ENCODE data around the gene BABAM2.

The BABAM2 gene

GRCh38 chr2:27911458-27912210 is 21.1 kb downstream of the BABAM2 start:
- no peak for DNase-seq (ENCODE audit: low read depth)

GRCh38 chr2:27912512-27912911 is 22.0 kb downstream of the BABAM2 start:
- no peak for DNase-seq (ENCODE audit: low read depth)

- DNase-seq (ENCODE audit: low read depth), result no peak
These were observed 23.7 kb downstream of the BABAM2 start for GRCh38 chr2:27914041-27914804.

- DNase-seq (ENCODE audit: low read depth), result no peak
These were observed 24.3 kb downstream of the BABAM2 start for GRCh38 chr2:27914805-27915175.

- no peak for DNase-seq (ENCODE audit: low read depth)
These were observed 24.7 kb downstream of the BABAM2 start for GRCh38 chr2:27915191-27915590.

- DNase-seq (ENCODE audit: low read depth), result no peak
These were observed 25.3 kb downstream of the BABAM2 start for GRCh38 chr2:27915874-27916273.

- DNase-seq (ENCODE audit: low read depth), result no peak
These were observed 25.9 kb downstream of the BABAM2 start for GRCh38 chr2:27916293-27916995.

- no peak for DNase-seq (ENCODE audit: low read depth)
These were observed 29.8 kb downstream of the BABAM2 start for GRCh38 chr2:27920148-27920885.

GRCh38 chr2:27921424-27921823 is 30.9 kb downstream of the BABAM2 start:
- DNase-seq (ENCODE audit: low read depth), result no peak

- no peak for DNase-seq (ENCODE audit: low read depth)
These were observed 31.5 kb downstream of the BABAM2 start for GRCh38 chr2:27921880-27922547.

- DNase-seq (ENCODE audit: low read depth), result no peak
These were observed 32.3 kb downstream of the BABAM2 start for GRCh38 chr2:27922842-27923241.

GRCh38 chr2:27925766-27926472 is 35.4 kb downstream of the BABAM2 start:
- DNase-seq (ENCODE audit: low read depth), result no peak

GRCh38 chr2:27929916-27930486 is 39.5 kb downstream of the BABAM2 start:
- DNase-seq (ENCODE audit: low read depth), result no peak

- DNase-seq (ENCODE audit: low read depth), result no peak
These were observed 40.9 kb downstream of the BABAM2 start for GRCh38 chr2:27931361-27931950.

GRCh38 chr2:27932396-27932795 is 41.9 kb downstream of the BABAM2 start:
- no peak for DNase-seq (ENCODE audit: low read depth)

GRCh38 chr2:27935026-27935425 is 44.5 kb downstream of the BABAM2 start:
- DNase-seq (ENCODE audit: low read depth), result no peak

GRCh38 chr2:27940090-27940671 is 49.7 kb downstream of the BABAM2 start:
- DNase-seq (ENCODE audit: low read depth), result no peak

GRCh38 chr2:27940982-27941381 is 50.5 kb downstream of the BABAM2 start:
- DNase-seq (ENCODE audit: low read depth), result no peak

GRCh38 chr2:27942612-27943547 is 52.4 kb downstream of the BABAM2 start:
- DNase-seq (ENCODE audit: low read depth), result no peak
